Kidney epithelial cell (primary cell): ENCODE measurements around the gene GAS6. TPM values are rescaled to one million over a fixed set of nuclear protein-coding genes. Genes with fewer than 3 reads are reported as not detected.
"Not testable (repeated sequence)": the region's sequence is repeated elsewhere in the genome, so short reads cannot be mapped to it uniquely, and the experiment has no call there.

ENCODE experiments used
- DNase-seq: peaks from one replicate; pipeline ENCODE4 v3.0.0-alpha.2; 2010; ENCODE audit warnings: low read depth
- H3K27me3 ChIP-seq: 2 replicates; pipeline ENCODE4 v1.6.0; 2011; ENCODE audit warnings: low read length; ENCODE audit not compliant: control insufficient read depth, insufficient read depth
- H3K36me3 ChIP-seq: 2 replicates; pipeline ENCODE4 v1.5.1; 2011; ENCODE audit warnings: low read length; ENCODE audit not compliant: control insufficient read depth, insufficient read depth
- H3K4me3 ChIP-seq: 2 replicates; pipeline ENCODE4 v1.5.1; 2011; ENCODE audit warnings: low read depth, mild to moderate bottlenecking, control low read depth, low read length
- CTCF ChIP-seq: IDR thresholded peaks from 2 replicates; pipeline ENCODE4 v1.5.1; 2011; ENCODE audit warnings: mild to moderate bottlenecking, moderate library complexity, low read length, control low read depth, inconsistent platforms; ENCODE audit not compliant: insufficient read depth, poor library complexity, severe bottlenecking
- total RNA-seq: library from RNA; depleted of rRNA; stranded (reverse); fragments of >200 nt; gene quantifications from 2 replicates; pipeline ENCODE4 v1.2.3, GENCODE V29; 2015

GAS6 gene
- total RNA-seq, 1 donor from 2014 or later = 99.6 TPM

GRCh38 chr13:113796211-113796963 lies 67.5 kb downstream of the GAS6 start:
- TF ChIP-seq CTCF = no peak
- no peak for DNase-seq
- H3K36me3 ChIP-seq = no peaks in the 10 kb centered on the region
- H3K27me3 ChIP-seq = peaks cover 5% of the 10 kb centered on the region
- H3K4me3 ChIP-seq = no peak overlapping the region

- H3K4me3 ChIP-seq, H3K36me3 ChIP-seq, DNase-seq, H3K27me3 ChIP-seq: not testable (repeated sequence)
Measured at GRCh38 chr13:113795362-113795761, 68.5 kb downstream of the GAS6 start.

- H3K27me3 ChIP-seq = peaks cover 5% of the 10 kb centered on the region
- TF ChIP-seq CTCF = no peak
- H3K36me3 ChIP-seq = no peaks in the 10 kb centered on the region
- no peak overlapping the region for H3K4me3 ChIP-seq
- DNase-seq = no peak
Measured at GRCh38 chr13:113794764-113795173, 69.1 kb downstream of the GAS6 start.

GRCh38 chr13:113794086-113794485 lies 69.8 kb downstream of the GAS6 start:
- Histone ChIP-seq H3K4me3 (no peak overlapping the region), H3K27me3 (peaks cover 7% of the 10 kb centered on the region), H3K36me3 (no peaks in the 10 kb centered on the region)
- DNase-seq = no peak
- no peak for TF ChIP-seq CTCF

GRCh38 chr13:113793718-113794085 lies 70.2 kb downstream of the GAS6 start:
- no peaks in the 10 kb centered on the region for H3K36me3 ChIP-seq

More at GRCh38 chr13:113793718-113794085, 70.2 kb downstream of the GAS6 start:
- Histone ChIP-seq H3K27me3 (peaks cover 7% of the 10 kb centered on the region), H3K4me3 (no peak overlapping the region)
- DNase-seq = no peak
- no peak for TF ChIP-seq CTCF
